NB4 (cell line): ENCODE measurements around the gene CDH12.

Source experiments
- DNase-seq: peaks from one replicate; pipeline ENCODE4 v3.0.0; 2010; ENCODE audit warnings: low read depth
- H3K4me3 ChIP-seq: one replicate; pipeline ENCODE4 v1.5.1; 2011; ENCODE audit warnings: mild to moderate bottlenecking, low read depth, low read length, moderate library complexity
- CTCF ChIP-seq: IDR thresholded peaks from one replicate; pipeline ENCODE4 v1.5.1; 2012; ENCODE audit warnings: low read depth, low read length
- MAX ChIP-seq: IDR thresholded peaks from 2 replicates; pipeline ENCODE4 v1.6.1; 2011; ENCODE audit warnings: low read depth, low read length
- MYC ChIP-seq: IDR thresholded peaks from 2 replicates; pipeline ENCODE4 v1.6.1; 2011; ENCODE audit warnings: low read depth, low read length
- POLR2A ChIP-seq: IDR thresholded peaks from 2 replicates; pipeline ENCODE4 v1.6.1; 2011; ENCODE audit warnings: mild to moderate bottlenecking; ENCODE audit not compliant: insufficient read length; ENCODE audit errors: extremely low read depth

CDH12 gene

GRCh38 chr5:22728610-22729009 lies 124.5 kb downstream of the CDH12 start:
- TF ChIP-seq MYC (no peak), POLR2A (no peak), CTCF (no peak), MAX (no peak)
- H3K4me3 ChIP-seq, result no peak overlapping the region
- no peak for DNase-seq

GRCh38 chr5:22722491-22722890 lies 130.7 kb downstream of the CDH12 start:
- no peak for TF ChIP-seq MYC
- no peak for TF ChIP-seq MAX
- no peak for TF ChIP-seq CTCF
- no peak for TF ChIP-seq POLR2A
- H3K4me3 ChIP-seq, result no peak overlapping the region
- DNase-seq, result no peak

- no peak for TF ChIP-seq MYC
- no peak for TF ChIP-seq POLR2A
- no peak for TF ChIP-seq CTCF
- TF ChIP-seq MAX, result no peak
- no peak overlapping the region for H3K4me3 ChIP-seq
- DNase-seq, result no peak
Measured at GRCh38 chr5:22722056-22722455, 131.1 kb downstream of the CDH12 start.

GRCh38 chr5:22719842-22720241 lies 133.3 kb downstream of the CDH12 start:
- H3K4me3 ChIP-seq, result no peak overlapping the region
- DNase-seq, result no peak
- TF ChIP-seq CTCF, result no peak

- H3K4me3 ChIP-seq, result no peak overlapping the region
- no peak for DNase-seq
- TF ChIP-seq MAX (no peak), MYC (no peak), POLR2A (no peak), CTCF (no peak)
Measured at GRCh38 chr5:22710660-22711059, 142.5 kb downstream of the CDH12 start.

GRCh38 chr5:22709743-22710142 lies 143.4 kb downstream of the CDH12 start:
- H3K4me3 ChIP-seq, result no peak overlapping the region
- TF ChIP-seq MAX (no peak), CTCF (no peak), MYC (no peak), POLR2A (no peak)
- DNase-seq, result no peak
